Inflammatory macrophage treated with lipopolysaccharide for 4 hours (primary cell): ENCODE data around the gene DVL1.
"Not testable (repeated sequence)": the region's sequence is repeated elsewhere in the genome, so short reads cannot be mapped to it uniquely, and the experiment has no call there.

Experiments used
- DNase-seq: peaks from one replicate; pipeline ENCODE4 v3.0.0-alpha.2; 2020

The DVL1 gene

DNA sequence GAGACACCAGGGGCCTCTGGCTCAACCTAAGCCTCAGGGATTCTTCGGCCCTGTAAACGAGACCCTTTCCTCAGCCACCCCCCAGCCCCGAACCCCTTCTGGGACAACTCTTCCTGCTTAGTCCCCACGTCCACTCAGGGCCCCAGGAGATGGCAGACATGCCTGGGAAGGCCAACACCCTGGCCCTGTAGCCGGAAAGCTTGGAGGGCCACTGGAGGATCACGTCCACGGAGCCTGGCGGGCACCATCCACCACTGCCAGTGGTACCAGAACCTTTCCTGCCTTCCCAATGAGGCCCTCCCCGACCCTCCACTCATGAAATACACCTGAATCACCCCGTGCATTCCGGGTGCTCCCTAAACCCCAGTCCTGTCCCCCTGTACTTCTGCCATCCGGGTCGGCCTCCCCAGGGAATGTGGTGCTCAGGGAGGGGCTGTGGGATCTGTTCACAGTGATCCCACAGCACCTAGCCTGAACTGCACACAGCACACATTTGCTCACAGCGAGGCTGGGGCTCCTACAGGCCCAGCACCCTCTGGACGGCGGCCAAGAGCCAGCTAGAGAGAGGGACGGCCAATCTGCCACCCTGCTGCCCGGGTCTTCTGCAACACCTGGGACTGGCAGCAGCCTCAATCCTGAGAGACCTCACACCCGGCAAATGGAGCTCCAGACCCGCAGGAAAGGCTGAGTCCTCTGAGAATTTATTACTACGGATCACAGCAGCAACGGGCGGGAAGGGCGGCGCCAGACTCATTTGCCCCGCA is 24.0 kb upstream of the DVL1 start:
- DNase-seq = no peak

DNA sequence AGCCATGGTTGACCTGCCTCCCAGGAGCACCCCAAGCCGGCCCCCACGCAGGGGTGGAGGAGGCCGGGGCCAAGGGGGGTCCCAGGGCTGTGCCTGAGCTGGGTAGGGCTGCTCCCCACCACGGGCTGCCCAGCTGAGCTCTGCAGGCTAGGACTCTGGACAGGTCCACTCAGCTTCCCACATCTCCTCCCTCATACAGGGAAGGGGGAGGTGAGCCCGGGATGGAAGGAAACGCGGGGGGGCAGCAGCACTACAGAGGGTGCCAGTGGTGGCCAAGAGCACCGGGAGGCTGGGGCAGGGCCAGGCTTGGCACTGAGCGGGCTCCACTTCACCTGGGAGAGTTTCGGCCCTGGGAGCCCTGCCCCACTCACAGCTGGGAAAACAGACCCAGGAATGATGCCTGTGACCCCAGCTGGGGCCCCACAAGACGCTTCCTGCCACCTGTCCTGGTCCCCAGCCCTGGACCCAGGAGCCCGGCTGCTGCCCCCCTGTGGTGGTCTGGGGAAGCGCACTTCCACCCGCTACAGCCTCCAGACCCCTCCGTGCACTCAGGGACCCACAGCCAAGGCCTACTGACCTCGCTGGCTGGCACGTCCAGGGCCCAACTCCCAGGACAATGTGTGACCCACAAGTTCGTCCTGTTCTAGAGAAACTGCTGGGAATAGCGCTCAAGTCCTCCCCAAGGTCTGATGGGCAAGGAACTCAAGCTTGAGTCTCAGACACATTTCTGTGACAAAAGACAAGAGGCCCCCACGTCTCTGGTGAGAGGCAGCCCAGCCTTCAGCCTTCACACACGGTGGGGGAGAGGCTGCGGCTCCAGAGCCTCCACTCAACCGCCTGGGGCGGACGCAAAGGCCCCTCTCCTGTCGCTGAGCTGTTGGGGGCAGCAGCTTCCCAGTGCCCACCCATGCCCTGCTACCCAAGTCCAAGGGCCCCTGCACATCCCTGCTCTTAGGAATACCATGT is 22.8 kb upstream of the DVL1 start:
- peak; percentile 43 for DNase-seq

DNA sequence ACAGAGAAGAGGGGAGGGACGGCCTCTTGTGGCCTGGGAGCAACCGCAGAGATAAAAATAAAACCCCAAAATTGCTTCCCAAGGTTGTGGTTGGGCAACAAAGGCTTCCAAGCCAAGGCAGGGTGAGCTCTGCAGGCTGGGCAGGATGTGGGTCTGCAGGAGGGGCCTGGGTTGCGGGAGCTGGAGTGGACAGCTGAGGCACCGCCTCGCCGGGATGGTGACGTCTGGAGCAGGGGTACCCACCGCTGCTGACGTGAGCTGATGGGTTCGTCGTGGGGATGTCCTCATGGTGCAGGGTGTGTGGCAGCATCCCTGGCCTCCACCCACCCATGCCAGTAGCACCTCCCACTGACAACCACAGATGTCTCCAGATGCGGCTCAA is 22.1 kb upstream of the DVL1 start:
- DNase-seq = no peak

DNA sequence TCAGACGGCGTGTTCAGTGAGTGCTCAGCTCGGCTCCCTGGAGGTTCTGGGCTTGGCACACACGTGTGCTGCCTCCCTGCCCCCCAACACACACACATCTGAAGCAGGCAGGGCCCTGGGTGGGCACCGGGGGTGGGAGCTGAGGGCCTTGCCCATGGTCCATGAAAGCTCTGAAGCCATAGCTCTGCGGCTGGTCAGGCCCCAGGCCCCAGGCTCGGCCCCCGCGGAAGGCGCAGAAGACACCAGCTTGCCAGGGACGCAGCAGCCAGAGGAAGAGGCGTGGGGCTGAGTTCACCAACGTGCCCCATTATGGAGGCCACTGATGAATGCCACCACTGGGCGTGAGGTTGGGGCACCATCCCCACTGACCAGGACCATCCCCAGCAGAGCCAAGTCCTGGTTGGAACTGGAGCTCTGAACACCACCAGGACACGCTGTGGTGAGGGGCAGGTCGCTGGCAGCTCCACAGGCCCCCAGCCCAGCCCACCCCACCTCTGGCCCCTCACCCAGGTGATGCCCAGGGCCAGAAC is 21.6 kb upstream of the DVL1 start:
- no peak for DNase-seq

DNA sequence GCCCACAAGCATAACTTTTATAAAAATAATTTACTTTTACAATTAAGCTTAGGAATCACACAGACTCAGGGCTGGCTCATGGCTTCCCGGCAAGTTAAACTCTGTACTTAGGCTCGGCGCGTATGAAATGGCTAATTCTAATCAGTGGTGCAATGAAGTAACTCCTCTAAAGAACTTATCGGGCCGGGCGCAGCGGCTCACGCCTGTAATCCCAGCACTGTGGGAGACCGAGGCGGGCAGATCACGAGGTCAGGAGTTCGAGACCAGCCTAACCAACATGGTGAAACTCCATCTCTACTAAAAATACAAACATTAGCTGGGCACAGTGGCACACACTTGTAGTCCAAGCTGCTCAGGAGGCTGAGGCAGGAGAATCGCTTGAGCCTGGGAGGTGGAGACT is 20.9 kb upstream of the DVL1 start:
- DNase-seq = not testable (repeated sequence)

DNA sequence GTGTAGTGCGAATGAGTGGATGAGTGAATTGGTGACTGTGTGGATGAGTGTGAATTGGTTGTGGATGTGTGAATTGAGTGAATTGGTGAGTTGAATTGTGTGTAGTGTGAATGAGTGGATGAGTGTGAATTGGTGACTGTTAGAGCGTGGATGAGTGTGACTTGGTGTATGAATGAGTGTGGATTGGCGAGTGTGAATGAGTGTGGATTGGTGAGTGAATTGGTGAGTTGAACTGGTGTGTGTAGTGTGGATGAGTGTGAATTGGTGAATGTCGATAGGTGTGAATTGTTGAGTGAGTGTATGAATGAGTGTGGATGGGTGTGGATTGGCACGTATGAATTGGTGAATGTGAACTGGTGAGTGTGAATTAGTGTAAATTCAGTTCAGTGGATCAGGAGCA is 18.1 kb upstream of the DVL1 start:
- no peak for DNase-seq

DNA sequence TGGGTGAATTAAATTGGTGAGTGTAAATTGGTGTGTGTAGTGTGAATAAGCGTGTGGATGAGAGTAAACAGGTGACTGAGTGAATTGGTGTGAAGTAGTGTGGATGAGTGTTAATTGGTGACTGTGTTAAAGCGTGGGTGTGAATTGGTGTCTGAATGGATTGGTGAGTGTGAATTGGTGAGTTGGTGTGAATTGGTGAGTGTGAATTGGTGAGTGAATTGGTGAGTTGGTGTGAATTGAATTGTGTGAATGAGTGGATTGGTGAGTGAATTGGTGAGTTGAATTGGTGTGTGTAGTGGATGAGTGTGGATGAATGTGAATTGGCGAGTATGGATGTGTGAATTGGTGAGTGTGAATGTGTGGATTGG is 17.5 kb upstream of the DVL1 start:
- no peak for DNase-seq

DNA sequence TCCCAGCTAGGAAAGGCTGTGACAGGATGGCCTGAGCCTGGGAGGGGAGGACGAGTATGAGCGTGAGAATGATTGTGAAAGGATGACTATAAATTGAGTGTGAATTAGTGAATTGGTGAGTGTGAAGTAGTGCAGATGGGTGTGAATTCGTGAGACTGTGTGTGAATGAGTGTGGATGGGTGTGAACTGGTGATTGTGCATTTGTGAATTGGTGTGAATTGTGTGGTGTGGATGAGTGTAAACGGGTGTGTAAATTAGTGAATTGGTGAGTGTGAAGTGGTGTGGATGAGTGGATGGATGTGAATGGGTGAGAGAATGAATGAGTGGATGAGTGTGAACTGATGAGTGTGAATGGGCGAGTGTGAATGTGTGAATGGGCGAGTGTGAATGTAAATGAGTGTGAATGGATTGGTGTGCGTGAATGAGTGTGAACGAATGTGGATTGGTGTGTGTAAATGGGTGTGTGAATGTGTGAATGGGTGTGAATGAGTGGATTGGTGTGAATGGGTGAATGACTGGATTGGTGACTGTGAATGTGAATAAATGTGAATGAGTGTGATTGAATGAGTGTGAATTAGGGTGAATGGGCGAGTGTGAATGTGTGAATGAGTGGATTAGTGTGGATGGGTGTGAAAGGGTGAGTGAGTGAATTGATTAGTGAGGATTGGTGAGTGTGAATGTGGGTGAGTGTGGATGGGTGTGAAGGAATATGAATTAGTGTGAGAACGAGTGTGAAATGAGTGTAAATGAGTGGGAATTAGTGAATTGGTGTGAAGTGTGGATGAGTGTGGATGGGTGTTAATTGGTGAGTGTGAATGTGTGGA is 16.9 kb upstream of the DVL1 start:
- DNase-seq = no peak

DNA sequence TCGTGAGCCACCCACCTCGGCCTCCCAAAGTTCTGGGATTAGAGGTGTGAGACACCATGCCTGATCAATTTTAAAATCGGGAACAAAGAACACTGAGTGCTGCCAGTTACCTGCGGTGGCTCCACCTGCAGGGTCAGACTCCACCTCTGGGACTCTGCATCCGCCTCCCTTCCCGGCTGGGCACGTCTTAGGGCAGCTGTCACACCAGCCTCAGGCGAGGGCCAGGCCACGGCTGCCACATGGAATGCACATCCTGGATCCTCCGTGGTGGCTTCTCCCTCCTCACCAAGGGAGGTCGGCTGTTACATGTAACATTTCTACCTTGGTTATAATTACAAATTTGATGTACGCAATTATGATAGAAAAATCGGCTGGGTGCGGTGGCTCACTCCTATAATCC is 15.0 kb upstream of the DVL1 start:
- DNase-seq = no peak

DNA sequence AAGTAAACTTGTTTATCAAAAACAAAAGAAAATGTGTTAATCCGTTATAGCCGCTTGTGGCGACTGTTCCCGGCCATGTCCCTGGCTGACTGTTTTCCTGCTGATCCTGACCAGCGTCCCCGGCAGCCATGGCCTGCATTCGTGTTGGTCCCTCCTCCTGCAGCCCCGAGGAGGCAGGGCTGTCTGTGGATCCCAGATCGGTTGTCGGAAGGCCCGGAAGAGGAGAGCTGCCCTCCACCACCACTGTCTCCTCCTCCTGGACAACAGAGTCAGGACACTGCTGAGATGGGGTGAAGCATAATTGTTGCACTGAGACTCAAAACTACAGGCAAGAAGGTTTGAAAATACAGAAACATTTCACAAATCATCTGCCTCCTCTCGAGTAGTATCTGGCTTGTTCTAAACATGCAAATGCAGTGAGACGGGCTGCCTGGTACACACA is 12.8 kb upstream of the DVL1 start:
- DNase-seq = no peak

DNA sequence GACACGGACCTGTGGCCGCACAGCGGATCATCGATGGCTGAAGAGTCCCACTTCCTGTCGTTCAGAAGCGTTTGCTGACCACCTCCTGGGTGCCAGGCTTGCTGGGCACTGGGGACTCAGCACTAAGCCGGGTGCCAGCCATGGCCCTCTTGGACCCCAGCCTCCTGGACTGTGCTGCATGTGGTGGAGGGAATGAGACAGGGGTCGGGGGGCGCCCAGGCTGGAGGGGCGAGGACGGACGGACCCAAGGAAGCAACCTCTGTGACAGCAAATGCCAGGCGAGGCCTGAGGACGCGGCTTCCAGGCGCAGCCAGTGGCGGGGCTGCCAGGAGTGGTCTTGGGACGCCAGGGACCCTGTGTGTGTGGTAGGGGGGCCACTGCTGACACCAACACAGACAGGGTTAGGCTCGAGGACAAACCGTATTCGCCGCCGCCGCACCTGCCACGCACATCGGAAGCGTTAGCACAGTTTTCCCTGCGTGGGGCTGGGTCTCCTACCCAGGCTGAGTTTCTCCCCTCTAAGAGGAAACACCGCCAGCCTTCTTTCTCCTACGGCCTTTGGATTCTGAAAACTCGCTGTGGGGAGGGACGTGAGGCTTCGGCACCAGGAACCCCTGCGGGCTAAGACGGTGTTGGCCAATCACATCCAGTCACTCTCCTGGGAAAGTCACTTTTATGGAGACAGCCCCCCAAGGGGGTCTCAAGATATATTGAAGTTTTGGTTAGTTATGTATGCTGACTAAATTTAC is 12.2 kb upstream of the DVL1 start:
- DNase-seq = no peak

DNA sequence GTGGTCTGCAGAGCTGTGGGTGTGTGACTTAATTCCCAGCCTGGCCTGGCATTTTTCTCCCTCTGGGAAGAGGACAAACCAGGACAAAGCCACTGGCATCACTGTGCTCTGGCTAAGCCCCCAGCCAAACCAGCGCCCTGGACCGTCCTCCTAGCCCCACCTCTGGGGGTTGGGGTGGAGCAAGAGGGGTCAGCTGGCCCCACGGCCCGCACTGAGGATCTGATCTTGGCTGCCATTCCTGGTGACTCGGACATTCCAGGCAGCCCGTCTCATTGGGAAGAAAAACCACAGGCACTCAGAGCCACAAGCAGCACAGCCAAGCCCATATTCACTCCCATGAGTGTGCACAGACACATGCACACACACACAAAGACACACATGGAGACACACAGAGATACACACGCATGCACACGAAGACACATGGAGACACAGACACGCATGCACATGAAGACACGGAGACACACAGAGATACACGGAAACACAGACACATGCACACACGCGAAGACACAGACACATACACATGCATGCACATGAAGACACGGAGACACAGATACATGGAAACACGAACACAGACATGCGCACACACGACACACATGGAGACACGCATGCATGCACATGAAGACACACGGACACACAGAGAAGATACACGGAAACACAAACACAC is 11.4 kb upstream of the DVL1 start:
- DNase-seq = no peak

DNA sequence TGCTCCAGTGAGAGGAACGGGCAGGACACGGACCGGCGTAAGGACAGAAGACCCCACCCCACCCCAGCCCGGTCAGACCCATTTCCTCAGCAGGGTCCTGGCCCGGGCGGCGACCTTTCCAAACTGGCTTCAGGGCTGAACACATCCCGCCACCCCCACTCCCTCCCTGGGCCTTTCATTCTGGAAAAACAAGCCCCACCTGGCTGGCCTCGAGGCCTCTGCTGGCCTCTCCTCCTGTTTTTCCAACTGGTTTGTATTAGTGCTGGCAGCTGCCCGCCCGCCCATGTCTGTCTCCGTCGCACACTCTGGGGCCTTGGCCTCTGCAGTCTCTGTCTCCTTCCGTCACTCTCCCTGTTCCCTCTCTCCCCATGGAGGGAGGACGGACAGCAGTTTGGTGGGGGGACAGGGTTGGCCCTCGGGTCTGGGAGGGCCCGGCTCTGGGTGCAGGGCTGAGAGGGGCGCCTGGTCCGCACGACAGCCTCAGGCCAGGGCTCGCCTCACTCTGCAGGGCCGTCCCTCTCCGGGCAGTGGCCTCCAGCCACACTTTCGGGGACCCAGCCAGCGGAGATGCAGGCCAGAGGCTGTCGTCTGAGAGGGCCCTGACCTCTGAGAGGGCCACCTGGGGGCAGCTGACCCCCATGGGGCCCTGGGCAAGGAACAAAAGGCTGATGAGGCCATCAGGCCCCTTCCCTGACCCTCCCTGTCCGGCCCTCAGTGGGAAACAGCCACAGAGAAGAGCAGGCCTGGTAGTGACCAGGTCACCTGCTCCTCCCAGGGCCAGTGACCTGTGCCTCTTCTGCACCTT is 10.6 kb upstream of the DVL1 start:
- DNase-seq = no peak

DNA sequence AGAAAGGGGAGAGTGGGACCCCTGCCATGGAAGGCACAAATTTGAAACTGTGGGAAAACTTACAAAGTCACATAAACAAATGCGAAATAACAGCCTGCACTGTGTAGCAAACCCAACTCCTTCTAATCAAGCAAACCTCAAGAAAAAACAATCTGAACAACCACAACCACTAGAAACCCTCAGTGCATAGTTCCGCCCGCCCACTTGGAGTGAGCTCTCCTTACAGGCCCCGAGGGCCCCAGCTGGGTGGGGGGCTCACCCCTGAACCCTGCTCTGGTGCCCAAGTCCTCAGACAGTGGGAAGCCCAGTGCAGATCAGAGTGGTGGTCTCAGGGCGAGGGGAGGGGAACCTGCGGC is 10.1 kb upstream of the DVL1 start:
- DNase-seq = no peak

DNA sequence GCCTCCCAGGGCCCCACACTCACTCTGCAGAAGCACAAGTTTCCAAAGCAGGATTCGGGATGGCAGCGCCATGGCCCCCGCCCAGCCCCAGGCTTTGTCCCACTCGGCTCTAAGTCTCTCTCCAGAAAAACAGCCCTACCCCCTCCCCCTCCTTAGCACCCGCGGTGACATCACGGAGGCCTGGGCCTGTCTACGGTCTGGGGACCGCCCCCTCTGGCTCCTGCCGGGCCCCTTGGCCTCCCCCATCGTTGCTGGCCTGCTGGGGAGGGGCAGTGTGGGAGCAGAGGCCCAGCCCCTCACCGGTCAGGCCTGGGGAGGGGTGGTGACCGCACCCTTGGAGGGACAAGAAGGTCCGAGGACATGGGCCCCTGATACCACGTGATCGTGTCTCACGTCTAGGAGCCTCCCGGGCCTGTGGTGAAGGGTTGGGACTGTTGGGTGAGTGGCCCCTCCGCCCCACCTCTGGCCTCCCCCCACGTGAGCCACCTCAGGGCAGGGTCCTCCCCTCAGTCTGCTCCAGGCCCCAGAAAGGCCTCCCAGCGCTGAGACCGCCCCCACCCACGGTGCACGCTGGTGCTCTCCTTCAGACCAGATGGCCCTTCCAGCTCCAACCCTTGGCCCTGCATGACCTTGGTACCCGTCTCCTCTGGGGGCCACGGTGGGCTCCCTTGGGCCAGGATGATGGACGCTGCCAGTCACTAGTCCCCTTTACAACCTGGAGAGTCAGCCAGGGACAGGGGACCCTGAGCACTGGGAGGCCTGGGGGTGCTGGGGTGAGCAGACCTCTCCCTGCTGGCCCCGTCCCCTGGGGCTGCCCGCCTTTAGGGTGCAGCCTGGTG is 9.4 kb upstream of the DVL1 start, which contains the start of gene MXRA8:
MXRA8 (minus strand) TSS at position 123 of the 839 bp plus-strand sequence; CDS start at position 72, 51 bp downstream.
- no peak for DNase-seq

DNA sequence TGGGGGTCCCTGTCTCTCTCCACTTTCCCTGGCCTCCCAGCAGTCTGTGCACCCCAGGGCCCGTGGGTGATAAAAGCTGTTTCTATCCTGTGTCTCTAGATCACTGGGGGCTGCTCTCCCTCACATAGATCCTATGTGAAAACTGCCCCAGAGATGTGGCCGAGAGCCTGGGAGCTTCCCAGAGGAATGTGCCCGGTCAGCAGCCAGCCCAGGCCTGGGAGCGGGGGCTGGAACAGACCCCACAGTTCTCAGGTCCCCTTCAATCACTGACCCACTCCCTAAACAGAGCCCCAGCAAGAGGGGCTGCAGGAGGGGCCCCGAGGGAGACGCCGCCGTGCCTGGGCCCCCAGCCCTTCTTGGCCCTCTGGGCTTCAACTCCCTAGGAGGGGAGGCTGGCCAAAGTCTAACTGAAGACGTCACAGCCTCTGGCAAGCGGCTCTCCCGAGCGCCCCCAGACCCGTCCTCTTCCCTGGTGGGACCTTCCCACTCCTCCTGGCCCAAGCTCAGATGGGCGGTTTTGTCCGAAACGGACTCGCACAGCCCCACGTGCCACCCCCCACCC is 8.7 kb upstream of the DVL1 start:
- no peak for DNase-seq

DNA sequence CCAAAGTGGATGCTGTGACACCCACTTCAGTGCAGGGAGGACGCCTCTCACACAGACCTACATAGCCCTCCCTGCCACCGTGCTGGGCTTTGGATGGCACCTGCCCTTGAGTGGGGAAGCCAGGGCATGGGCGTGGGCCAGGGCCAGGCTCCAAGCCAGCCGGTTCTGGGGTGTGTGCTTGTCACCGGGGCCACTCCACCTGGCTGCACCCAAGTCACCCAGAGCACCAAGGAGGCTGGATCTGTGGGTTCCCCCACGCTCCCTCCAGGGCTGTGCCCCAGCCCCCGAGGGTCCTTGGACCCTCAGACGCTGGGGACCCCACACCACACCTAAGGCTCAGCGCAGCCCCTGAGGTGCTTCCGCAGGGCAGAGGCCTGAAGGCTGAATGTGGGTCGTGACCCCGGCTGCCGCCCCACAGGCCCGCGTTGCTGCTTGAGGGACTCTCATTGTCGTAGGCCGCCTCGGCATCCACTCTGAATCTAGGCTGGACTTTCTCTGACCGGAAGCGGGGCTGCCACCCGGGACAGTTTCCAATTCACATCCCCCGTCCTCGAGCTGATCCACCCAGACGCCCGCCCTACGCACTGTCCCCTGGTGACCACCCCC is 7.7 kb upstream of the DVL1 start:
- DNase-seq = no peak

DNA sequence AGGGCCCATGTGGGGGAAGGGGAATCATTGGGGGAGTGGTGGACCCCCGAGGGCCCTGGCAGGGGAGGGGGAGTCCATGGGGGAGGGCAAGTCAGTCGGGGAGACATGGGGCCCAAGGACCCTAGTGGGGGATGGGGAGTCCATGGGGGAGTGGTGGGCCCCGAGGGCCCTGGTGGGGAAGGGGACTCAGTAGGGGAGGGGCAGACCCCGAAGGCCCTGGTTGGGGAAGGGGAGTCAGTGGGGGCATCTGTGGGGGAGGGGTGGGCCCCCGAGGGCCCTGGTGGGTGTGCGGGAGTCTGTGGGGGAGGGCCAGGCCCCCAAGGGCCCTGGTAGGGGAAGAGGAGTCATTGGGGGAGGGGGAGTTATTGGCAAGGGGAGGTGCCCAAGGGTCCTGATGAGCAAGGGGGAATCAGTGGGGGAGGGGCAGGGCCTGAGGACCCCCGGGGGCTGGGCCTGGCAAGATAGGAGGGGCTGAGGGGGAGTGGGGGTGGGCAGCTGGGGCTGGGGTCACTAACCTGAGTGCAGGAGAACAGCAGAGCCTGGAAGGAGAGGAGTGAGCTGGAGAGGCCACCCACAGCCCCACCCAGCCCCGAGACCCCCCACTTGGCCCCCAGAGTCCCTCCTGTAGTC is 7.1 kb upstream of the DVL1 start:
- DNase-seq = no peak

DNA sequence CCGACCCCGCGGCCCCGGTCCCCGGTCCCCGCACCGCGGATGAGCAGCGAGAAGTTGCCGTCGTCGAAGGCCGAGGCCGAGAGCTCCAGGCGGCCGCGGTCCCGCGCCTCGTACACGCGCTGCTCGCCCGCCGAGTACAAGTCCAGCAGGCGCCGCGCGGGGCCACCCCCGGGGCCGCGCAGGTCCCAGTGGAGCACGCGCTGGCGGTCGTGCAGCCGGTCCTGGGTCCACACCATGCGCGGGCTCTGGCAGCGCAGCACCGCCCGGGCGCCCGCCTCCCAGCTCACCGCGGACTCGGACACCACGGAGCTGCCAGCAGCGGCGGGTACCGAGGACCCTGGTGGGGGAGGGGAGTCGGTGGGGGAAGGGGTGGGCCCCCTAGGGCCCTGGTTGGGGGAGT is 6.2 kb upstream of the DVL1 start:
- peak; percentile 16 for DNase-seq
